H1 (cell line): ENCODE results near the gene RBMX. TPM values are rescaled to one million over a fixed set of nuclear protein-coding genes. Genes with fewer than 3 reads are reported as not detected.

Source experiments
- CTCF ChIA-PET: fragments of 300-600 bp; sonication (Branson Sonifier 250); formaldehyde crosslinking; loops from one replicate; lab custom pipeline; 2021; ENCODE audit not compliant: partially characterized antibody; lab: Charles Lee
- POLR2A ChIA-PET: fragments of 300-600 bp; sonication (Branson Sonifier 250); formaldehyde crosslinking; loops from one replicate; lab custom pipeline; 2021; ENCODE audit warnings: inconsistent platforms; ENCODE audit not compliant: partially characterized antibody; lab: Charles Lee
- DNase-seq, 2 experiments: peaks; one replicate each; pipeline versions ENCODE4 v3.0.0 to v3.0.0-alpha.2; 2010 to 2022; ENCODE audit warnings: low spot score in 2 of 2, low read depth in 1 of 2, mixed read lengths in 1 of 2
- FAIRE-seq: peaks from 2 replicates; lab custom pipeline; 2011; peaks lifted over from hg19 to GRCh38; lab: Jason Lieb, UNC
- H2AFZ ChIP-seq: 2 replicates; pipeline ENCODE4 v1.8.1; 2012; ENCODE audit warnings: low read length, inconsistent platforms
- H2AK5ac ChIP-seq: 2 replicates; pipeline ENCODE4 v1.6.1; 2013; ENCODE audit warnings: low read depth, low read length
- H2BK120ac ChIP-seq: replicated peaks from 2 replicates; pipeline ENCODE3; 2013; ENCODE audit warnings: low read depth, low read length, inconsistent platforms
- H2BK12ac ChIP-seq: 2 replicates; pipeline ENCODE4 v1.6.1; 2013; ENCODE audit warnings: low read depth, low read length
- H2BK15ac ChIP-seq: 2 replicates; pipeline ENCODE4 v1.6.1; 2013; ENCODE audit warnings: low read length
- H2BK20ac ChIP-seq: 2 replicates; pipeline ENCODE4 v1.6.1; 2013; ENCODE audit warnings: low read length
- H2BK5ac ChIP-seq: 2 replicates; pipeline ENCODE4 v1.6.1; 2013; ENCODE audit warnings: low read depth, low read length
- H3K14ac ChIP-seq: 2 replicates; pipeline ENCODE4 v1.6.1; 2013; ENCODE audit warnings: inconsistent platforms; ENCODE audit not compliant: insufficient read length
- H3K18ac ChIP-seq: 2 replicates; pipeline ENCODE4 v1.6.1; 2013; ENCODE audit warnings: low read length; ENCODE audit errors: extremely low read depth
- H3K23ac ChIP-seq: 2 replicates; pipeline ENCODE4 v1.6.1; 2013; ENCODE audit warnings: inconsistent platforms; ENCODE audit not compliant: insufficient read length
- H3K23me2 ChIP-seq: 2 replicates; pipeline ENCODE4 v1.6.1; 2013; ENCODE audit warnings: low read depth, low read length
- H3K27ac ChIP-seq: 2 replicates; pipeline ENCODE4 v1.6.1; 2011; ENCODE audit warnings: low read depth, low read length, inconsistent platforms
- H3K27me3 ChIP-seq, 4 experiments: replicated peaks in 1 of 4; 1 replicate in 1 of 4; 2 replicates in 3 of 4; pipeline versions ENCODE4 v1.6.1 to v1.8.1; 2011 to 2013; ENCODE audit warnings: low read length in 3 of 4, mild to moderate bottlenecking in 3 of 4, inconsistent platforms in 2 of 4, mixed read lengths in 2 of 4, moderate library complexity in 1 of 4; ENCODE audit not compliant: control insufficient read depth in 3 of 4, insufficient read depth in 3 of 4; ENCODE audit errors: extremely low read depth in 1 of 4
- H3K36me3 ChIP-seq, 4 experiments: 2 replicates each; pipeline versions ENCODE4 v1.6.1 to v1.8.1; 2011 to 2013; ENCODE audit warnings: mild to moderate bottlenecking in 4 of 4, low read length in 3 of 4, moderate library complexity in 2 of 4, control low read depth in 1 of 4, inconsistent platforms in 1 of 4; ENCODE audit not compliant: insufficient read depth in 4 of 4, control insufficient read depth in 2 of 4
- H3K4ac ChIP-seq: replicated peaks from 2 replicates; pipeline ENCODE3; 2013; ENCODE audit warnings: low read length, low read depth, mixed read lengths, inconsistent platforms; ENCODE audit not compliant: insufficient read length
- H3K4me1 ChIP-seq, 4 experiments: replicated peaks in 1 of 4; 1 replicate in 1 of 4; 2 replicates in 3 of 4; pipeline versions ENCODE4 v1.6.1 to v1.8.1; 2011 to 2013; ENCODE audit warnings: low read length in 3 of 4, inconsistent platforms in 2 of 4, mixed read lengths in 1 of 4; ENCODE audit not compliant: insufficient read depth in 4 of 4, control insufficient read depth in 3 of 4
- H3K4me2 ChIP-seq, 2 experiments: 2 replicates each; pipeline versions ENCODE4 v1.6.1 to v1.8.1; 2011 to 2013; ENCODE audit warnings: low read depth in 2 of 2, low read length in 2 of 2, control low read depth in 1 of 2, inconsistent platforms in 1 of 2, mild to moderate bottlenecking in 1 of 2; ENCODE audit not compliant: insufficient read depth in 1 of 2
- H3K4me3 ChIP-seq, 4 experiments: fragments of 200-600, 300-600 bp in 1 of 4; sonication (generic), shearing (Covaris generic), sonication (Bioruptor Twin) in 1 of 4; 2 replicates each; pipeline versions ENCODE4 v1.5.1 to v1.8.1; 2011 to 2016; ENCODE audit warnings: low read length in 4 of 4, low read depth in 3 of 4, control low read depth in 2 of 4, inconsistent platforms in 2 of 4, mild to moderate bottlenecking in 2 of 4, mixed read lengths in 1 of 4, moderate library complexity in 1 of 4; ENCODE audit not compliant: insufficient read depth in 2 of 4; ENCODE audit errors: extremely low read depth in 1 of 4
- H3K56ac ChIP-seq: replicated peaks from 2 replicates; pipeline ENCODE3; 2013; ENCODE audit warnings: low read depth, mild to moderate bottlenecking, mixed read lengths, low read length, inconsistent platforms; ENCODE audit not compliant: insufficient read length
- H3K79me1 ChIP-seq: 2 replicates; pipeline ENCODE4 v1.6.1; 2013; ENCODE audit warnings: low read depth, low read length, control low read depth
- H3K79me2 ChIP-seq, 2 experiments: 2 replicates each; pipeline versions ENCODE4 v1.6.1 to v1.8.1; 2012 to 2013; ENCODE audit warnings: low read length in 2 of 2, mild to moderate bottlenecking in 2 of 2, inconsistent platforms in 1 of 2; ENCODE audit not compliant: insufficient read depth in 2 of 2, control insufficient read depth in 1 of 2
- H3K9ac ChIP-seq, 4 experiments: replicated peaks in 1 of 4; 1 replicate in 1 of 4; 2 replicates in 3 of 4; pipeline versions ENCODE4 v1.6.1 to v1.8.1; 2011 to 2013; ENCODE audit warnings: low read depth in 3 of 4, low read length in 3 of 4, control low read depth in 2 of 4, mild to moderate bottlenecking in 2 of 4, moderate library complexity in 2 of 4, inconsistent platforms in 1 of 4; ENCODE audit errors: extremely low read depth in 1 of 4
- H3K9me3 ChIP-seq, 2 experiments: 2 replicates each; pipeline versions ENCODE4 v1.6.1 to v1.8.1; 2012 to 2013; ENCODE audit warnings: mild to moderate bottlenecking in 2 of 2, moderate library complexity in 2 of 2, control low read depth in 1 of 2, inconsistent platforms in 1 of 2, low read depth in 1 of 2, low read length in 1 of 2, mixed read lengths in 1 of 2; ENCODE audit not compliant: insufficient read depth in 2 of 2
- H4K20me1 ChIP-seq, 2 experiments: replicated peaks in 1 of 2; 2 replicates each; pipeline versions ENCODE3 to v1.8.1; 2011 to 2013; ENCODE audit warnings: inconsistent platforms in 2 of 2, low read length in 2 of 2, mild to moderate bottlenecking in 1 of 2; ENCODE audit not compliant: insufficient read depth in 2 of 2, control insufficient read depth in 1 of 2
- H4K5ac ChIP-seq: 2 replicates; pipeline ENCODE4 v1.6.1; 2013; ENCODE audit warnings: low read length, low read depth, mixed read lengths, inconsistent platforms; ENCODE audit not compliant: insufficient read length
- H4K8ac ChIP-seq: 2 replicates; pipeline ENCODE4 v1.8.0; 2013; ENCODE audit warnings: mild to moderate bottlenecking, moderate library complexity, low read length, inconsistent platforms; ENCODE audit not compliant: insufficient read depth; ENCODE audit errors: extremely low read depth
- H4K91ac ChIP-seq: replicated peaks from 2 replicates; pipeline ENCODE3; 2013; ENCODE audit warnings: low read length, mixed read lengths, inconsistent platforms; ENCODE audit not compliant: insufficient read length
- BRCA1 ChIP-seq: IDR thresholded peaks from 2 replicates; pipeline ENCODE4 v1.6.1; 2012; ENCODE audit warnings: low read depth, low read length, improper control_type of control experiment
- CTBP2 ChIP-seq: IDR thresholded peaks from 2 replicates; pipeline ENCODE4 v1.7.0; 2011; ENCODE audit warnings: borderline replicate concordance, mild to moderate bottlenecking, moderate library complexity, mixed read lengths, low read length; ENCODE audit not compliant: insufficient read depth, insufficient read length
- RNF2 ChIP-seq: fragments of 200-900, 300-1000 bp; sonication (generic); IDR thresholded peaks from 2 replicates; pipeline ENCODE4 v1.7.1; 2016; ENCODE audit warnings: borderline replicate concordance, low read depth, mild to moderate bottlenecking, antibody characterized with exemption, low read length; ENCODE audit not compliant: poor library complexity, severe bottlenecking; ENCODE audit errors: missing control alignments
- SP1 ChIP-seq: IDR thresholded peaks from 2 replicates; pipeline ENCODE4 v1.6.1; 2011; ENCODE audit warnings: low read depth, low read length
- whole genome bisulfite sequencing, 2 experiments: shearing (Covaris generic) in 1 of 2; methylation state at CpG; one replicate each; pipeline versions ENCODE4 v1.1.6 to v1.1.7; 2013 to 2015; ENCODE audit warnings: low lambda C conversion rate in 2 of 2, mixed read lengths in 2 of 2, inconsistent platforms in 1 of 2, low coverage in 1 of 2, missing lambda C conversion rate in 1 of 2; ENCODE audit not compliant: insufficient replicate concordance in 2 of 2, insufficient coverage in 1 of 2, insufficient read length in 1 of 2; ENCODE audit errors: extremely low coverage in 1 of 2, missing lambda C conversion rate in 1 of 2; 5-methylcytosine and 5-hydroxymethylcytosine counted together
- polyA plus RNA-seq, 7 experiments: library from polyadenylated mRNA; depleted of rRNA in 3 of 7; stranded (reverse) in 5 of 7; unstranded in 2 of 7; fragments of >200 nt in 5 of 7; fragments of 200-250 nt in 2 of 7; gene quantifications; 1 replicate in 5 of 7; 2 replicates in 1 of 7; 4 replicates in 1 of 7; pipeline versions ENCODE4 v1.2.1 to v1.2.3, GENCODE V29; 2011 to 2013; ENCODE audit warnings: missing spikeins in 2 of 7, mixed read lengths in 2 of 7
- total RNA-seq: library from RNA; stranded (reverse); fragmentation: NEBNext Ultra II Directional; extraction: Animal tissue kit (Norgen Biotek cat#: 25700); gene quantifications from 2 replicates; pipeline ENCODE4 v1.2.1, GENCODE V29; 2021
- TF ChIP-seq, protein P1 (sequence below): IDR thresholded peaks from 2 replicates; pipeline ENCODE4 v1.6.1; 2012; ENCODE audit warnings: inconsistent platforms

Gene RBMX
- total and polyA plus RNA-seq, 2 of the 8 experiments (the other 6 are each of a cell fraction or from before 2014, with no cell fraction given): 213 to 476 TPM

DNA sequence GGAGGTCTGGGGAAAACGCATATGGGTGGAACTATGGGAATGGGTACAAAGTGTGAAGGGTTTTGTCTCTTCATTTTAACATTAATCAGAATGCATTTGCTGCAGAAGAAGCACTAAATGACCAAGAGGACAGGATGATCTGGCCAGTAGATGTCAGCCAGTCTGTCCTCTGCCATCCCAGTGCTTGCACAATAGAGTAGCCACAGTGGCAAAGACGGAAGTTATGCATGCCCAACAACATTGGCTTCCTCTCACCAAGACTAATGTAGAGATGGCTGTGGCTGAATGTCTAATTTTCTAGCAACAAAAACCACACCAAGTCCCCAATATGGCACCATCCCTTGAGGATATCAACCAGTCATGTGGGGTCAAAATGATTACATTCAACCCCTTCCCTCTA is 54.8 kb downstream of the RBMX start:
- Histone ChIP-seq H3K9me3 (no peaks in the 10 kb centered on the region), H3K23ac (no peak overlapping the region), H3K9ac (no peak overlapping the region), H2AFZ (no peak overlapping the region), H4K20me1 (no peaks in the 10 kb centered on the region), H3K23me2 (no peaks in the 10 kb centered on the region), H4K91ac (no peak overlapping the region), H3K18ac (no peak overlapping the region), H3K27ac (no peak overlapping the region), H3K56ac (no peak overlapping the region), H2BK120ac (no peak overlapping the region), H3K4ac (no peak overlapping the region), H3K4me1 (no peaks in the 10 kb centered on the region), H3K4me2 (no peak overlapping the region), H3K4me3 (no peak overlapping the region), H2BK20ac (no peak overlapping the region), H3K79me1 (no peaks in the 10 kb centered on the region), H2BK15ac (no peak overlapping the region), H4K5ac (no peak overlapping the region), H2BK12ac (no peak overlapping the region), H3K36me3 (no peaks in the 10 kb centered on the region), H3K27me3 (no peaks in the 10 kb centered on the region), H4K8ac (no peak overlapping the region), H2BK5ac (no peak overlapping the region), H2AK5ac (no peak overlapping the region), H3K14ac (no peak overlapping the region), H3K79me2 (no peaks in the 10 kb centered on the region)
- WGBS, 2 experiments: 94% methylated on average over 2 of the region's 2 CpGs; no CpG with 5 or more reads in 1 of the 2 experiments
- FAIRE-seq (no peak), DNase-seq (no peak)
- ChIA-PET CTCF (no interaction called here), POLR2A (no interaction called here)
- TF ChIP-seq, protein P1, sequence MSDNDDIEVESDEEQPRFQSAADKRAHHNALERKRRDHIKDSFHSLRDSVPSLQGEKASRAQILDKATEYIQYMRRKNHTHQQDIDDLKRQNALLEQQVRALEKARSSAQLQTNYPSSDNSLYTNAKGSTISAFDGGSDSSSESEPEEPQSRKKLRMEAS: no peak
- TF ChIP-seq CTBP2: no peak
- TF ChIP-seq BRCA1: no peak
- no peak for TF ChIP-seq SP1
- no peak for TF ChIP-seq RNF2
